Measurements from ENCODE around the gene CELF4. TPM values are rescaled to one million over a fixed set of nuclear protein-coding genes. Genes with fewer than 3 reads are reported as not detected.

Gene CELF4
- total and polyA plus RNA-seq, 2 of the 4 experiments (the other 2 are of a cell fraction), result not detected

DNA sequence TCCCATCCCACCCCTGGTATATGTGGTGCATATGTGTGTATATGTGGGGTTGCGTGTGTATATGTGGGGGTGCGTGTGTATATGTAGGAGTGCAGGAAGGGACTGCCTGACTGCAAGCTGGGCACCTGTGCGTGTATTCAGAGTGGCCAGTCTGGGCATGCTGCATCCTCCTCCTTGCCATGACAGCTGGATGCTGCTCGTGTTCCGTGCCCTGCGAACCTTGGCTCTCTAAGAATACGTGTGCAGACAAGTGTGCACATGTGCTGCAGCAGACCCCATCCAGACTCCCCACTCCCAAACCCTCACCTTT lies 222.1 kb downstream of the CELF4 start:
- Histone ChIP-seq H2BK120ac (ENCODE audit: low read depth, low read length) (no peak overlapping the region), H3K14ac (replicated peaks; ENCODE audit: low read depth, low read length) (no peak overlapping the region), H2AFZ (replicated peaks; ENCODE audit: low read length, poor library complexity) (peak overlapping the region; percentile 44), H3K9me1 (ENCODE audit: insufficient read depth, low read length) (no peaks in the 10 kb centered on the region), H4K8ac (ENCODE audit: low read depth in 2 of 2, low read length in 2 of 2) (no peak overlapping the region), H3K4me1 (ENCODE audit: control insufficient read depth, insufficient read depth, low read length) (no peaks in the 10 kb centered on the region), H4K20me1 (ENCODE audit: insufficient read depth, low read length) (no peaks in the 10 kb centered on the region), H2BK15ac (ENCODE audit: low read depth, low read length) (no peak overlapping the region), H3K27me3 (ENCODE audit: control insufficient read depth, insufficient read depth, low read length) (peaks cover 15% of the 10 kb centered on the region; the same call in 1 of the 2 replicates), H3K18ac (ENCODE audit: low read depth, low read length) (no peak overlapping the region), H2BK20ac (ENCODE audit: low read depth, low read length) (no peak overlapping the region), H3K79me1 (ENCODE audit: low read depth in 1 of 2, low read length in 2 of 2) (no peaks in the 10 kb centered on the region), H3K4ac (ENCODE audit: low read depth, low read length) (no peak overlapping the region), H3K9ac (ENCODE audit: low read depth, low read length) (no peak overlapping the region), H3K4me3 (ENCODE audit: insufficient read depth, low read depth, low read length) (no peak overlapping the region), H3K9me3 (ENCODE audit: control insufficient read depth, insufficient read depth, low read length) (no peaks in the 10 kb centered on the region), H2AK5ac (ENCODE audit: low read depth, low read length) (no peak overlapping the region), H4K91ac (ENCODE audit: insufficient read depth, low read depth, low read length) (no peak overlapping the region), H3K27ac (ENCODE audit: insufficient read depth, low read length) (no peak overlapping the region), H4K5ac (ENCODE audit: low read depth, low read length) (no peak overlapping the region), H3K4me2 (ENCODE audit: low read depth, low read length) (no peak overlapping the region), H2AK9ac (replicated peaks; ENCODE audit: low read depth, low read length, poor library complexity) (peak overlapping the region; percentile 85), H2BK5ac (ENCODE audit: low read depth, low read length, poor library complexity, severe bottlenecking) (no peak overlapping the region), H3K36me3 (ENCODE audit: control insufficient read depth, insufficient read depth, low read length) (no peaks in the 10 kb centered on the region), H3K23ac (ENCODE audit: low read depth, low read length) (no peak overlapping the region), H3K56ac (ENCODE audit: extremely low read depth, insufficient read depth, low read length) (no peak overlapping the region)
- intact Hi-C loops (cut with micrococcal nuclease), result loop anchor here (1.0 kb wide), 2 partner anchors 195 to 401 kb away; no protein-coding TSS in a partner anchor
- peak; percentile 38; the same call in 1 of the 2 replicates for ATAC-seq (ENCODE audit: low read depth)
- dilution Hi-C loops (cut with HindIII; ENCODE audit: low sequenced_read_pairs, unreplicated experiment), result no loop called here
- 29% methylated on average over 6 of the region's 7 CpGs; no CpG with 5 or more reads in 1 of the 2 experiments for WGBS, 2 experiments (ENCODE audit: extremely low coverage in 2 of 2, insufficient read length in 1 of 2)
- no TSS peak for BruUV-seq (replicated peaks)
- DNase-seq, result no peak
- POLR2A ChIA-PET (ENCODE audit: unreplicated experiment), result no interaction called here
- in situ Hi-C loops (cut with MboI; ENCODE audit: low sequenced_read_pairs), result no loop called here
- CTCF ChIA-PET, result interaction anchor here (0.6 to 1.9 kb wide), 7 partner anchors 9 to 881 kb away, joined by 3 to 5 read pairs (median 3); no protein-coding TSS in a partner anchor
- no peak for TF ChIP-seq NFE2L2 (IDR thresholded peaks at IDR 0.05; ENCODE audit: low read depth, low read length)
- TF ChIP-seq MAZ (IDR thresholded peaks at IDR 0.05; ENCODE audit: borderline replicate concordance, low read depth, low read length), result no peak
- no peak for TF ChIP-seq SMC3 (IDR thresholded peaks at IDR 0.05; ENCODE audit: low read depth, low read length)
- TF ChIP-seq BHLHE40 (IDR thresholded peaks at IDR 0.05; ENCODE audit: low read depth, low read length), result no peak
- TF ChIP-seq, protein P1, sequence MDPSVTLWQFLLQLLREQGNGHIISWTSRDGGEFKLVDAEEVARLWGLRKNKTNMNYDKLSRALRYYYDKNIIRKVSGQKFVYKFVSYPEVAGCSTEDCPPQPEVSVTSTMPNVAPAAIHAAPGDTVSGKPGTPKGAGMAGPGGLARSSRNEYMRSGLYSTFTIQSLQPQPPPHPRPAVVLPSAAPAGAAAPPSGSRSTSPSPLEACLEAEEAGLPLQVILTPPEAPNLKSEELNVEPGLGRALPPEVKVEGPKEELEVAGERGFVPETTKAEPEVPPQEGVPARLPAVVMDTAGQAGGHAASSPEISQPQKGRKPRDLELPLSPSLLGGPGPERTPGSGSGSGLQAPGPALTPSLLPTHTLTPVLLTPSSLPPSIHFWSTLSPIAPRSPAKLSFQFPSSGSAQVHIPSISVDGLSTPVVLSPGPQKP (IDR thresholded peaks at IDR 0.05; ENCODE audit: borderline replicate concordance, low read depth, low read length), result no peak
- TF ChIP-seq MXI1 (IDR thresholded peaks at IDR 0.05; ENCODE audit: borderline replicate concordance, low read depth, low read length), result no peak
- TF ChIP-seq CEBPB (IDR thresholded peaks at IDR 0.05; ENCODE audit: low read depth, low read length), result no peak
- no peak for TF ChIP-seq POLR2A (IDR thresholded peaks at IDR 0.05; ENCODE audit: low read depth, low read length)
- TF ChIP-seq, protein P2, sequence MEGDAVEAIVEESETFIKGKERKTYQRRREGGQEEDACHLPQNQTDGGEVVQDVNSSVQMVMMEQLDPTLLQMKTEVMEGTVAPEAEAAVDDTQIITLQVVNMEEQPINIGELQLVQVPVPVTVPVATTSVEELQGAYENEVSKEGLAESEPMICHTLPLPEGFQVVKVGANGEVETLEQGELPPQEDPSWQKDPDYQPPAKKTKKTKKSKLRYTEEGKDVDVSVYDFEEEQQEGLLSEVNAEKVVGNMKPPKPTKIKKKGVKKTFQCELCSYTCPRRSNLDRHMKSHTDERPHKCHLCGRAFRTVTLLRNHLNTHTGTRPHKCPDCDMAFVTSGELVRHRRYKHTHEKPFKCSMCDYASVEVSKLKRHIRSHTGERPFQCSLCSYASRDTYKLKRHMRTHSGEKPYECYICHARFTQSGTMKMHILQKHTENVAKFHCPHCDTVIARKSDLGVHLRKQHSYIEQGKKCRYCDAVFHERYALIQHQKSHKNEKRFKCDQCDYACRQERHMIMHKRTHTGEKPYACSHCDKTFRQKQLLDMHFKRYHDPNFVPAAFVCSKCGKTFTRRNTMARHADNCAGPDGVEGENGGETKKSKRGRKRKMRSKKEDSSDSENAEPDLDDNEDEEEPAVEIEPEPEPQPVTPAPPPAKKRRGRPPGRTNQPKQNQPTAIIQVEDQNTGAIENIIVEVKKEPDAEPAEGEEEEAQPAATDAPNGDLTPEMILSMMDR (conservative IDR thresholded peaks at IDR 0.05; ENCODE audit: low read depth, low read length), result no peak
- TF ChIP-seq FOS (IDR thresholded peaks at IDR 0.05; ENCODE audit: low read depth, low read length), result no peak
- TF ChIP-seq RAD21 (IDR thresholded peaks at IDR 0.05; ENCODE audit: low read length), result no peak
- no peak for TF ChIP-seq RCOR1 (IDR thresholded peaks at IDR 0.05; ENCODE audit: insufficient replicate concordance, low read length)
- no peak for TF ChIP-seq RFX5 (IDR thresholded peaks at IDR 0.05; ENCODE audit: low read depth, low read length)
- no peak for TF ChIP-seq MAFK (IDR thresholded peaks at IDR 0.05; ENCODE audit: low read depth, low read length)
- no peak for TF ChIP-seq CHD1 (IDR thresholded peaks at IDR 0.05; ENCODE audit: low read depth, low read length)
